Caki2 (cell line): ENCODE data around the gene CPN2. TPM values are rescaled to one million over a fixed set of nuclear protein-coding genes. Genes with fewer than 3 reads are reported as not detected.

Source experiments
- DNase-seq: peaks from one replicate; pipeline ENCODE4 v3.0.0-alpha.2; 2015; ENCODE audit warnings: low read depth
- in situ Hi-C: cut with HindIII; loops from 2 replicates; pipeline ENCODE4 v1.10.0; 2016; ENCODE audit warnings: low sequenced_read_pairs, low pct_unique_long_range_greater_than_20kb, mixed read lengths
- total RNA-seq: library from RNA; depleted of rRNA; stranded (reverse); fragments of >200 nt; shearing (Covaris generic); gene quantifications from 2 replicates; pipeline ENCODE4 v1.2.3, GENCODE V29; 2014; ENCODE audit warnings: low replicate concordance; rRNA removed

CPN2 gene, protein sequence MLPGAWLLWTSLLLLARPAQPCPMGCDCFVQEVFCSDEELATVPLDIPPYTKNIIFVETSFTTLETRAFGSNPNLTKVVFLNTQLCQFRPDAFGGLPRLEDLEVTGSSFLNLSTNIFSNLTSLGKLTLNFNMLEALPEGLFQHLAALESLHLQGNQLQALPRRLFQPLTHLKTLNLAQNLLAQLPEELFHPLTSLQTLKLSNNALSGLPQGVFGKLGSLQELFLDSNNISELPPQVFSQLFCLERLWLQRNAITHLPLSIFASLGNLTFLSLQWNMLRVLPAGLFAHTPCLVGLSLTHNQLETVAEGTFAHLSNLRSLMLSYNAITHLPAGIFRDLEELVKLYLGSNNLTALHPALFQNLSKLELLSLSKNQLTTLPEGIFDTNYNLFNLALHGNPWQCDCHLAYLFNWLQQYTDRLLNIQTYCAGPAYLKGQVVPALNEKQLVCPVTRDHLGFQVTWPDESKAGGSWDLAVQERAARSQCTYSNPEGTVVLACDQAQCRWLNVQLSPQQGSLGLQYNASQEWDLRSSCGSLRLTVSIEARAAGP
- total RNA-seq, result not detected in 2 replicates

DNA sequence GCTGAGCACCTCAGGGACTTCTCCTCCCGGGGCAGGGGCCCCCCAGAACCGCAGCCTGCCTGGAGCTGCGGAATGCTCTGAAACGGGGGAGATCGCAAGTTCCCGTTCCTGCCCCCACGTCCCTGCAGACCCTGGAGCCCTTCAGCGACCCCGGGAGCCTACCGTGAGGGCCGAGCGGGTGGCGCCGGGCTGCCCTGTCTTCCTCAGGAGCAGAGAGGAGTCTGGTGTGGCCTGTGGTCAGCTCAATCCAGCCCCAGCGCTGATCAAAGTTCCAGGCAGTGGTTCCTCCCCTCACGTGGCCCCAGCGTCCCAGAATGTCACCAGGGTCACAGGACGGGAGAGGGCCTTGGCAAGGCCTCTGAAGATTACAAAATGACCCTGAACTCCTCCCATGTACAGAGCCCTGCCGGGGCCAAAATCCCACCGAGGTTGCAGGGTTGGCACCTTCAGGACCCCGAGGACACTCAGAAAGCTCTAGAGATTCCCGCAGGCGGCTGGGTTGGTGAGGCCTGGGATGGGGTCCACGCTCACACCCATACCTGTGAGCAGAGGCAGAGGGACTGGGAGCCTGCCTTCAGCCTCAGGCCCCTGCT is at the start of gene CPN2:
CPN2 (minus strand) TSS at position 249 of the 593 bp plus-strand sequence. CDS start 8,626 bp downstream, outside the sequence.
- in situ Hi-C loops, result no loop called here
- no peak for DNase-seq

DNA sequence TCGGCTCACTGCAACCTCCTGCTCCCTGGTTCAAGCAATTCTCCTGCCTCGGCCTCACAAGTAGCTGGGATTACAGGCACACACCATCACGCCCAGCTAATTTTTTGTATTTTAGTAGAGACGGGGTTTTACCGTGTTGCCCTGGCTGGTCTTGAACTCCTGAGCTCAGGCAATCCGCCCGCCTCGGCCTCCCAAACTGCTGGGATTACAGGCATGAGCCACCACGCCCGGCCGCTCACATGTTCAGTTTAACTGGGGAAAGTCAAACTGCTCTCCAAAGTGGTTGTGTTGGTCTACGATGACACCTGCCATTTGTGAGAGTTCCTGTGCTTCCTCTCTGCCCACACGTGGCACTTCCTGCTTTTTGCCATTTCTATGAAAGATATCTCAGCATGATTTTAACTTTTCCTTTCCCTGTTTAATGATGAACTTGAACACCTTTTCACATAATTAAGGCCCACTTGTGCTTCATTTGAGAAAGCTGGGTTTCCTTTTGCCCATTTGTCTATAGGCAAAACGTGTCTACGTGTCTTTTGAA is 48.8 kb upstream of the CPN2 start:
- in situ Hi-C loops, result no loop called here
- no peak for DNase-seq

DNA sequence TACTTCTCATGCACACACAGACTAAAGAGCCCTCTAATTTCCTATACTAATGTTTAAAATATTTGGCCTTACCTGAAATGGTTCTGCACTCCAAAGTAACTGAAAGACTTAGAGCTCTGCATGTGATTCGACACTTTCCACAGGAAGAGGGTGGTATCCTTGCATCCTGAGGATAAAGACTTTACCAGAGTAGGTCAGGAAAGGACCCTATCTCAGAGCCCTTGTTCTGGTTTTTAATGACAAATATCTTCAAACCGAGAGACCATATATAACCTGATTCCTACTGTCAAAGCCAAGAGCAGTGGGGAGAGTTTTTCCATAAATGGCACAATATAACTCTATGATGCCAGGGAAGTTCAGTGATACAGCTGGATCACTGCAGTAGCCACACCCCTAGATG is 48.0 kb upstream of the CPN2 start, which contains the start of gene GP5:
GP5 (minus strand) TSS at position 101 of the 400 bp plus-strand sequence. CDS start 984 bp downstream, outside the sequence.
- DNase-seq, result no peak
- in situ Hi-C loops, result no loop called here

DNA sequence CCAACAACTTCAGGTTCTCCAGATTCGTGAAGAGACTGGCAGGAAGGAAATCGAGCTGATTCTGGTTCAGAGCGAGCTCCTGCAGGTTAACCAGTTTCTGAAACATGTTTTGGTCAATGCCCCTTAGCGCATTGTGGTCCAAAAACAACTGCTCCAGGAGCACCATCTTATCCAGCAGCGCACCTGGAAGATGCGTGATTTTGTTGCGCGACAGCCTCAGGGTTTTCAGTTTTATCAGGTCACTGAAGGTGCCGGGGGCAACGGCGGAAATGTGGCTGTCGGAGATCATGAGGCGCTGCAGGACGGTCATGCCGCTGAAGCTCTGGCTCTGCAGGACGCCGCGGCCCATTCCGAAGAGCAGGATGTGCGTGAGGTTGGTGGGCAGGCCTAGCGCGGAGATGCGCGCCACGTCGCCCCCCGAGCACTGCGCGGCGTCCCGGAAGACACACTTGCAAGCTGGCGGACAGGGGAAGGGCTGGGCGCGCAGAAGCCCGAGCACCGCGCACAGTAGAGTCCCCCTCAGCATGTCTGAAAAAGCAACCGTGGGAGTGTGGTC is 46.7 kb upstream of the CPN2 start:
- DNase-seq, result no peak
- in situ Hi-C loops, result no loop called here

DNA sequence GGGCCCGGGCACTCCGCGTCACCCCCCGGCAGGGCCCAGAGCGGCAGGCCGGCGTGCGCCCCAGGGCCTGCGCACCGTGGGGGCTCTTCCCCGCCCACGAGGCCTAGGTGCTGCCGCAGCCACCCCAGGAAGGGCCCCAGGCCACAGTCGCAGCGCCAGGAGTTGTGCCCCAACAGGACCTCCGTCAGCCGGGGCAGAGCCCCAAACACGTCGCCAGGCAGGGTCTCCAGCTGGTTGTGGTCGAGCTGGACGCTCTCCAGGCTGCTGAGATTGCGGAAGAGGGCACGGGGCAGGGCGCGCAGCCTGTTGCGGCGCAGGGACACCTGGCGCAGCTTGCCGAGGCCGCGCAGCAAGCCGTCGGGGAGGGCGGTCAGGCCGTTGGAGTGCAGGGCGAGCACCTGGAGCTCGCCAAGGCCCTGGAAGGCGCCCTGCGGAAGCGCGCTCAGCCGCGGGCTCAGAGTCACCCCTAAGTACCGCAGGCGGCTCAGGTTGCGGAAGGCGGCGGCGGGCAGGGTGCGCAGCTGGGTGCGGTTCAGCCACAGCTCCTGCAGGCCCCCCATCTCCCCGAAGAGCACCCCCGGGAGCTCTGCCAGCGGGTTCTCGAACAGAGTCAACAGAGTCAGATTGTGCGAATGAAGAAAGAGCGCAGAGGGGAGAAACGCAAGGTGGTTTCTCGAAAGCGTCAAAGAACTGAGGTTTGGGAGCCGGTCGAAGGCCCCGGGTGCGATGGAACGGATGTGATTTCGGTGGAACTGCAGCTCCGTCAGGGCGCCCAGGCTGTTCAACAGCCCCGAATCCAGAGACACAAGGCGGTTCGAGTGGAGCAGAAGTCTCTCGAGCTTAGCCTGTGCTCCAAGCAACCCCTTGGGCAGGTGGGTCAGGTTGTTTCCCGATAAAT is 46.0 kb upstream of the CPN2 start:
- in situ Hi-C loops, result no loop called here
- no peak for DNase-seq

DNA sequence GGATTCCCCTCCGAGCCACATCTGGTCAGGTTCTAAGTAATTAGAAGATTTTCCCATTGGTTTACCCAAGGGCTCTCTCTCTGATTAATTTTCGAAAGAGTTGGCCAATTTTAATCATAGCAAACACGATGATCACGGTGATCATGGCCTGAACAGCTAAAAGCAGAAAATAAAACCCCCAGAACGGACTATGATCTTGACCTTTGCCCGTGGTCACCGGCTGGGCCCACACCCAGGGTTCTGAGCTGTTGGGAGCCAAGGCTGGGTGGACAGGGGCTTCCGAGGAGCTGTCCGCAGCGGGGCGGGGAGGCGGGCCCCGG is 45.4 kb upstream of the CPN2 start:
- no peak for DNase-seq
- in situ Hi-C loops, result no loop called here

DNA sequence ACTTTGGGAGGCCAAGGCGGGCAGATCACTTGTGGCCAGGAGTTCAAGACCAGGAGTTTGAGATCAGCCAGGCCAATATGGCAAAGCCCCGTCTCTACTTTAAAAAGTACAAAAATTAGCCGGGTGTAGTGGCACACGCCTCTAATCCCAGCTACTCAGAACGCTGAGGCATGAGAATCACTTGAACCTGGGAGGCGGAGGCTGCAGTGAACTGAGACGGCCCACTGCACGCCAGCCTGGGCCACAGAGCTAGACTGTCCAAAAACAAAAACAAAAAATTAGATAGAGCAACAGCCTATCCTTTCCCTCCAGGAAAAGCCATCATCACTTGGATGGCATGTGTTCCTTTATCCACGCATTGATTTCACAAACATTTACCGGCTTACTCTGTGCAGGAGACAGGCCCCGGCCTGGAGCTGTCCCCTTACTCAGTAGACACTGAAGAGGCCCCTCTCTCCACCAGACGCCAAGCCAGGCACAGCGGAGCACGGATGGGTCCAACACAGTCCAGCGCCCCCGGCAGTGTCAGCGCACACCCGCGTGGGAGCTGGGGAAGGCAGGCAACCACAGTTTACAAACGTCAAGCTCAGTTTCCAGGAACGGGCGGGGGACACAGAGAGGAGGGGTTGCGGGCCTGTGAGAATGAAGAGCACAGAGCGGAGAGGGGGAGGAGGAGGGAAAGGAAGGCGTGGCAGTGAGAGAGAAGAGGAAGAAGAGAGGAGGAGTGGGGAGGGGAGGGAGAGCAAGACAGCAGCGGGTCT is 44.8 kb upstream of the CPN2 start:
- no peak for DNase-seq
- in situ Hi-C loops, result no loop called here

DNA sequence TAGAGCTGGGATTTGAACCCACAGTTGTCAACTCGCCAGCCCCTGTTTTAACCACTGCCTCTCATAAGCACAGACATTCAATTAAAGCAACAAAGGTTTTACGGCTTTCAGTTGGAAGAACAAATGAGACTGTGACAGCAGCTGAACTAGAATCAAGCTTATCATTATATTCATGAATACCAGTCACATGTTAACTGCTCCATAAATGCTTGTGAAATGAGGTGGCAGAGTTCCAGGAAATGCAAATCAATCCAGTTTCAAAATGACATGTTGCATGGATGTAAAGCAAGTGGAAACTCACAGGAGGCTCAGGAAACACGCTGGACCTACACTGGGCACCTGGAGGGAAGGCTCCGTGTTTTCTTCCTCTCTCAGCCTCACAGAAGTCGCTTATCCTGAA is 44.1 kb upstream of the CPN2 start:
- no peak for DNase-seq
- in situ Hi-C loops, result no loop called here

DNA sequence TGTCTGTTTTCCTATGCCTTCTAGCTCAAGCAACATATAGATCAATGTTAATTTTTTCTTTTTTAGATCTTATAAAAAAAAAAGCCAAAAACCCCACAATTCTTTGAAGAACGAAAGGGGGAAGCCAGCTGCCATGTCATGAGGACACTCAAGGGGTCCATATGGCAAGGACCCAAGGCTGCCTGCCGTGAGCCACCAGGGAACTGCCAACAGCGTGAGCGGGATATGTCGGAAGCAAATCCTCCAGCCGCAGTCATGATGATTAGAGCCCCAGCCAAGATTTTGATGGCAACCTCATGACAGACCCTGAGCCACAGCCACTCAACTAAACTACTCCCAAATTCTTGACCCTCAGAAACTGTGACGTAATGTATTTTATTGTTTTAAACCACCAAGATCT is 41.4 kb upstream of the CPN2 start:
- in situ Hi-C loops, result no loop called here
- DNase-seq, result no peak

DNA sequence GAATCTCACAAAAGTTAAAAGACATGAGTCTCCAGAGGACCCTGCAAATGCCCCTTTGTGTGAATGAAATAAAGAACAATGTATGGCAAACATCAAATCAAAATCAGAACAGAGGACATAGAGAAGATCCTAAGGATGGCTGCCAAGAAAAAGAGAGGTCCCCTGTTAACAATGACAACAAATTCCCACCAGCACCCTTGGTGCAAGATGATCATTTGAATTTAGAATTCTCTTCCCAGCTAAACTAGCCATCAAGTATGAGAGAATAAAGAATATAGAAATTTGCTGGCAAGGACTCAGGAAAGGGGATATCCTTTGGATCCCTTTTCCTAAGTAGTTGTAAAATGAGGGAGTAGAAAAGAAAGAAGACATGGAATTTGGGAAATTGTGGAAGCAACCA is 39.7 kb upstream of the CPN2 start:
- no peak for DNase-seq
- in situ Hi-C loops, result no loop called here

DNA sequence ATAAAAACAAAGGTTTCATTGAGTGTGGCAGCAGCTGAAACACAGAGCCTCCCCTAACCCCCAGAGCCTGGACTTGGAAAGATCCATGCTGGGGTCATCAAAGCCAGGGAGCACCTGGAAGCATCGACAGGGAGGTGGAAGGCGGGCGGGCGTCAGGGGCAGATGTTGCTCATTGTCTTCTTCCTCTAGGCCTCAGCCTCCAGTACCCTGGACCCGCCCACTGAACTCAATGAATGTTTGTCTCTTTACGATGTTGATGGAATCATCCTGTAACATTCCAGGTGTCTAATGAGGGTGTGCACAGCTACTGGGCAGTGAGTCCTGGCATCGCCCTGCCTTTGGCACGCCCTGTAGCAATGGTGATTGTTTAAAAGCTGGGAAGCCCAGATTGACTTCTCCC is 38.1 kb upstream of the CPN2 start:
- in situ Hi-C loops, result no loop called here
- no peak for DNase-seq

DNA sequence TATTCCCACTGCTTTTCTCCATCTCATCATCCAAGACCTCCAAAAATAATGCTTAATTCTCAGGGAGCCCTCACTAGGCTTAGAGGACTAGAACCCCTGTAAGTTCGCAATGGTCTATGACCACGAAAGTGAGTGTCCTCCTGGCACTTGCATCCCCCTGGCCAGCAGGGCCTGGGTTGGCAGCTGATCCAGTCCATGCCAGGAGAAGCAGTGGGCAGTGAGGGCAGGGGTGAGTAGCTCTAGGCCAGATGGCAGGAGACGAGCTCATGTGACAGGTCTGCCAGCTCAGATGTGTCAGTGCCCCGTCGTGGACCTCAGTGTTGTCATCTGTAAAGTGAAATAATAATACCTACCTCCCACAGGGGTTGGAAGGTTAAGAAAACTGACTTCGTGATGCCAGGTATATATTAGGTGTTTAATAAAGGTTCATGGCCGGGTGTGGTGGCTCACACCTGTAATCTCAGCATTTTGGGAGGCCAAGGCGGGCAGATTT is 36.8 kb upstream of the CPN2 start:
- in situ Hi-C loops, result no loop called here
- DNase-seq, result no peak

DNA sequence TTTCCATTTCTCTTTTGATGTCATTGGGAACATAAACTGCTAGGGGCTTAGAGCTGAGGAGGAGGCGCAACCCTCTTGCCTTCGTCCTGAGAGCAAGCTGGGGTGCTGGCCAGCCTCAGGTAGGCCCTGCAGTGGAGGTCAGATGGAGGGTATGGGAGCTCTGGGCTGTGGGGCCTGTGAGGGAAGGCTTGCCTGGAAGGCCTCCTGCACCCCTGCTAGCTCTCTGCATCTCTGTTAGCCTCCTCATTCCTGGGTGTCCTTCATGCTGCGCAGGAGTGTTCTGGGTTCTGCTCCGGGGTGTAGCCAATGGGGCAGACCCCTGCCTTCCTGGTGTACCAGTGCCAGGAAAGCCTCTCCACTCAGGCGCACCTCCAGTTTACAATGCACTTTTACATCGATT is 36.1 kb upstream of the CPN2 start:
- no peak for DNase-seq
- in situ Hi-C loops, result no loop called here

DNA sequence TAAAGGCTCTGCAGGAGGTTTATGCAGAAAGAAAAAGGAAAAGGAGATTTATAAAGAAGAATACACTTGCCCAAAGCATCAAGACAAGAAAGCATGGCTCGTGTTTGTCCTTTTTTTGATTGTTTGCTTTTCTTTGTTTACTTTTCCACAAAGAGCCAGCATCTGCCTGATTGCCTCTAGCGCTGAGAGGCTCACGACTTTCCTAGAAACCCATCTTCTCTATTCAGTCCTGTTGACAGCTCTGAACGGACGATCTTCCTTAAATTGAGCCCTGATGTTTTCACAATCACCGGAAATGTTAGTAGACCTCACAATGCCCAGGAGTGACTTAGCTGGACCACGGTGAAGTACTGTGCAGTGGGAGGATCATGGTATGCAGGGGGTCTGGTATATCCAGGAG is 35.5 kb upstream of the CPN2 start:
- in situ Hi-C loops, result no loop called here
- DNase-seq, result no peak

DNA sequence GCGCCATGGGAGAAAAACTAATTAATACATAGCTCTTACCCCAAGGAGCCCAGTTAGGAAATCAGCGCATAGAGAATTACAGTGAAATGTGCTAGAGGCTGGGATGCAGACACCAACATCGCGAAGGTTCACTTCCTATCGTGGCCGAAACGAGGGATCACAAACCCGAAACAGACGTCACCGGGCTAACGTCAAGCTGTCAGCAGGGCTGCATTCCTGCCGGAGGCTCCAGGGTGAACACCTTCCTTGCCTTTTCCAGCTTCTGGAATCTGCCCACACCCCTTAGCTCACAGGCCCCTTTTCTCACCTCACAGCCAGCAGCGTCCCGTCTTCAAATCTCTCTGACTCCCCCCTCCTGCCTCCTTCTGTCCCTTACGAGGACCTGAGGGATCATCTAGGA is 34.9 kb upstream of the CPN2 start:
- in situ Hi-C loops, result no loop called here

DNA sequence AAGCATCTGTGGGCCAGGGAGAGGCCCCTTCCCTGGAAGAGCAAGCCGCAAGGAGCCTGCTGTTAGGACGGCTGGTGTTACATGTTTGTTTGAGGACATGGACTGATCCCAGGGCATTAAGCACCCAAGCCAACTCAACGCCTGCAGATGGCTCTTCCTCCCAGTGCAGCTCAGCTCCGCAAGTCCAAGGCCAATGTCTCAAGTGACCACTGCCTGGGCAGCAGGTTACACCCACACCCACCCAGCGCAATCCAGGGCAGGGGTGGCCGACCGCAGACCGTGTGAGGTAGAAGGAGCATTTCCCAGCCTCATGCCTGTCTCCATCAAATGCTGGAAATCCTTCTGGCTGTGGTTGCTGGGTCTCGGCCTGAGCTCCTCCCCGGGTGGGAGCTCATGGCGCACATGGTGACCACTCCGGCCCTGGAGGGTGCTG is 33.5 kb upstream of the CPN2 start:
- in situ Hi-C loops, result no loop called here
- DNase-seq, result no peak

More for the DNA sequence above, 34.9 kb upstream of the CPN2 start:
- no peak for DNase-seq

DNA sequence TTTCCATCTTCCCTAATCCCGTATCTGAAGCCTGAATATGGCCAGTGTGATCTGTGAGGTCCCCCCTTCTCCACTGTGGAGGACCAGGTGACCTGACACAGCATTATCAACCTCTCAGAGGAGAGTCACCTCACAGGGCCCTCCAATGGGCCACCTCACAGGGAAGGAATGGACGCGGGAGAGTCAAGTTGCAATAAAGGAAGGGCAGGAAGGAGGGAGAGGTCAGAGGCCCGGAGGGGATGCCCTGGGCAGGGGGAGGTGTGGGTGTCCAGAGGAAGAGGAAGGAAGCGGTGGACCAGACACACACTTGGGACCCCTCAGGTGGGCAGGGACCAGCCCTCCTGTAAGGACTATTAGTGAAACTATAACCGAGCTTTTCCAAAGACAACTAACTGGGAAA is 33.0 kb upstream of the CPN2 start:
- no peak for DNase-seq
- in situ Hi-C loops, result no loop called here
